ENCODE results near the gene CMTM5. TPM values are rescaled to one million over a fixed set of nuclear protein-coding genes. Genes with fewer than 3 reads are reported as not detected.

The CMTM5 gene
- polyA plus RNA-seq, 1 donor (not counting 4 experiments of a cell fraction or from before 2014, with no cell fraction given), result not detected

DNA sequence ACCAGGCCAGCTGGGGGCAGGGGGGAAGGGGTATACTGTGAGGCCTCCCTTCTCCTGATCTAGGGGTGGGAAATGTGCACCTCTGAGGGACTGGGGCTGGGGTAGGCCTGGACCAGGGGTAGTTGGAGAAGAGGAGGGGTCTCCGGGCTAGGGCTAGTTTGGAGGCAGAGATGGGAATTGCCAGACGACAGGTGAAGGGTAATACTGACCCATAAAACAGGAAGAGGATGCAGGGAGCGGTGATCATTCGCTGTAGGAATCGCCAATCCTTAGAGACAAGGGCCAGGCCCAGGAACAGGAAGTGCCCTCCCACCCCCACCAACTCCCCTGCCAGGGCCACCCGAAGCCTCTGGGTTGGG is 28.6 kb upstream of the CMTM5 start:
- Histone ChIP-seq H3K4me1 (ENCODE audit: control insufficient read depth, extremely low read depth, insufficient read depth, low read length) (peaks cover 3% of the 10 kb centered on the region), H3K4me2 (ENCODE audit: control insufficient read depth, extremely low read depth, insufficient read depth, low read depth, low read length) (no peak overlapping the region), H4K20me1 (ENCODE audit: control insufficient read depth, extremely low read depth, insufficient read depth, low read length) (no peaks in the 10 kb centered on the region), H3K27ac (ENCODE audit: control insufficient read depth, insufficient read depth, low read length) (no peak overlapping the region), H3K9me1 (ENCODE audit: control insufficient read depth, extremely low read depth, insufficient read depth, low read length) (no peaks in the 10 kb centered on the region), H3K9me3 (ENCODE audit: control insufficient read depth, low read depth, low read length) (no peaks in the 10 kb centered on the region), H3K36me3 (ENCODE audit: control insufficient read depth in 2 of 2, extremely low read depth in 1 of 2, insufficient read depth in 2 of 2, low read length in 2 of 2) (no peaks in the 10 kb centered on the region), H3K27me3 (ENCODE audit: control insufficient read depth, extremely low read depth, insufficient read depth, low read length) (peaks cover 18% of the 10 kb centered on the region), H3K9ac (ENCODE audit: control insufficient read depth, extremely low read depth, insufficient read depth, low read length) (no peak overlapping the region), H3K79me2 (ENCODE audit: control insufficient read depth, insufficient read depth, low read length) (no peaks in the 10 kb centered on the region), H3K4me3 (ENCODE audit: control insufficient read depth in 2 of 3, extremely low read depth in 1 of 3, insufficient read depth in 2 of 3, low read depth in 1 of 3, low read length in 3 of 3) (no peak overlapping the region), H2AFZ (ENCODE audit: control insufficient read depth, low read length) (no peak overlapping the region)
- dilution Hi-C loops (cut with MboI; ENCODE audit: extremely low pct_ligation_motif_present, low sequenced_read_pairs), result no loop called here
- no peak for TF ChIP-seq EZH2 (IDR thresholded peaks at IDR 0.05; ENCODE audit: low read length)
- TF ChIP-seq, protein P1, sequence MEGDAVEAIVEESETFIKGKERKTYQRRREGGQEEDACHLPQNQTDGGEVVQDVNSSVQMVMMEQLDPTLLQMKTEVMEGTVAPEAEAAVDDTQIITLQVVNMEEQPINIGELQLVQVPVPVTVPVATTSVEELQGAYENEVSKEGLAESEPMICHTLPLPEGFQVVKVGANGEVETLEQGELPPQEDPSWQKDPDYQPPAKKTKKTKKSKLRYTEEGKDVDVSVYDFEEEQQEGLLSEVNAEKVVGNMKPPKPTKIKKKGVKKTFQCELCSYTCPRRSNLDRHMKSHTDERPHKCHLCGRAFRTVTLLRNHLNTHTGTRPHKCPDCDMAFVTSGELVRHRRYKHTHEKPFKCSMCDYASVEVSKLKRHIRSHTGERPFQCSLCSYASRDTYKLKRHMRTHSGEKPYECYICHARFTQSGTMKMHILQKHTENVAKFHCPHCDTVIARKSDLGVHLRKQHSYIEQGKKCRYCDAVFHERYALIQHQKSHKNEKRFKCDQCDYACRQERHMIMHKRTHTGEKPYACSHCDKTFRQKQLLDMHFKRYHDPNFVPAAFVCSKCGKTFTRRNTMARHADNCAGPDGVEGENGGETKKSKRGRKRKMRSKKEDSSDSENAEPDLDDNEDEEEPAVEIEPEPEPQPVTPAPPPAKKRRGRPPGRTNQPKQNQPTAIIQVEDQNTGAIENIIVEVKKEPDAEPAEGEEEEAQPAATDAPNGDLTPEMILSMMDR (optimal IDR thresholded peaks at IDR 0.05 in 1 of 3, IDR thresholded peaks at IDR 0.05 in 1 of 3, conservative IDR thresholded peaks at IDR 0.05 in 1 of 3; ENCODE audit: extremely low read depth in 1 of 3, insufficient read depth in 2 of 3, low read length in 3 of 3), result no peak
- DNase-seq (ENCODE audit: low read depth, low spot score) (no peak), FAIRE-seq (no peak)

DNA sequence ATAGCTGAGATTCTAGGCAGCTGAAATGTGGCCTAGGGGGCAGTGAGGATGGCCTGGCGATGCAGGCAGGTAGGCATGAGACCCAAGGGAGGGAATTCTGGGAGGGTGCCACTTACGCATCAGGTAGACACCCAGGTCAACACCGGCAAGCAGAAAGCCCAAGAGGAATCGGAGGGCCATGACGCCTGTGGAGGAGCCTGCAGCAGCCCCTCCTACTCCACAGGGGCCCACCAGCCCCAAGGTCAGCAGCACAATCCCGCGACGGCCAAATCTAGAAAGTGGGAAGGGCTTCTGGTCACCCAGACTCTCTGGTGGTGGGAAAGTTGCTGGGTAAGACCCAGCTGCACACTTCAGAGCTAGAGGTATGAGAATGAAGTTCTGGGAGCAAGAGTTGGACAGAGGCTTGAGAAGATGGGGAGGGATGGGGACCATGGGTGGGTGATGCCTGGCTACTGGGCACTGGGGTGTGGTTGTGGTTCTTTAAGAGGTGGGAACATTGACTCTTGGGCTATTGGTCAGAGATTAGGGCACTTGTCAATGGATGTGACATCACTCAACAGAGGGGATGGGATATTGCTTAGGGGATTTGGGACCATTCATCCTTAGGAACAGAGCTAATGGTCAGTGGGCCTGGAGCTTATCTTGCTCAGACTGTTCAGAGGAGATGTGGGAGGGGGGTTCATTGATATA is 27.5 kb upstream of the CMTM5 start:
- no peak for TF ChIP-seq EZH2 (IDR thresholded peaks at IDR 0.05; ENCODE audit: low read length)
- TF ChIP-seq, protein P1 (optimal IDR thresholded peaks at IDR 0.05 in 1 of 3, IDR thresholded peaks at IDR 0.05 in 1 of 3, conservative IDR thresholded peaks at IDR 0.05 in 1 of 3; ENCODE audit: extremely low read depth in 1 of 3, insufficient read depth in 2 of 3, low read length in 3 of 3), result no peak
- Histone ChIP-seq H3K9ac (ENCODE audit: control insufficient read depth, extremely low read depth, insufficient read depth, low read length) (no peak overlapping the region), H3K4me2 (ENCODE audit: control insufficient read depth, extremely low read depth, insufficient read depth, low read depth, low read length) (no peak overlapping the region), H3K27ac (ENCODE audit: control insufficient read depth, insufficient read depth, low read length) (no peak overlapping the region), H3K79me2 (ENCODE audit: control insufficient read depth, insufficient read depth, low read length) (no peaks in the 10 kb centered on the region), H2AFZ (ENCODE audit: control insufficient read depth, low read length) (no peak overlapping the region), H3K27me3 (ENCODE audit: control insufficient read depth, extremely low read depth, insufficient read depth, low read length) (peaks cover 22% of the 10 kb centered on the region), H3K4me3 (ENCODE audit: control insufficient read depth in 2 of 3, extremely low read depth in 1 of 3, insufficient read depth in 2 of 3, low read depth in 1 of 3, low read length in 3 of 3) (no peak overlapping the region), H3K4me1 (ENCODE audit: control insufficient read depth, extremely low read depth, insufficient read depth, low read length) (peaks cover 3% of the 10 kb centered on the region), H3K9me3 (ENCODE audit: control insufficient read depth, low read depth, low read length) (no peaks in the 10 kb centered on the region), H4K20me1 (ENCODE audit: control insufficient read depth, extremely low read depth, insufficient read depth, low read length) (no peaks in the 10 kb centered on the region), H3K36me3 (ENCODE audit: control insufficient read depth in 2 of 2, extremely low read depth in 1 of 2, insufficient read depth in 2 of 2, low read length in 2 of 2) (no peaks in the 10 kb centered on the region), H3K9me1 (ENCODE audit: control insufficient read depth, extremely low read depth, insufficient read depth, low read length) (no peaks in the 10 kb centered on the region)
- FAIRE-seq (no peak), DNase-seq (ENCODE audit: low read depth, low spot score) (no peak)
- dilution Hi-C loops (cut with MboI; ENCODE audit: extremely low pct_ligation_motif_present, low sequenced_read_pairs), result no loop called here

Data from keratinocyte (primary cell).